CD4-positive, alpha-beta T cell treated with Interleukin-15 for 1 hour (primary cell): ENCODE results near the gene ZNF775.
"Not testable (repeated sequence)": the region's sequence is repeated elsewhere in the genome, so short reads cannot be mapped to it uniquely, and the experiment has no call there.

ENCODE experiments used
- DNase-seq: peaks from one replicate; pipeline ENCODE4 v3.0.0-alpha.2; 2020

The ZNF775 gene

GRCh38 chr7:150383710-150384397 is 4.7 kb downstream of the ZNF775 start:
- no peak for DNase-seq

DNA sequence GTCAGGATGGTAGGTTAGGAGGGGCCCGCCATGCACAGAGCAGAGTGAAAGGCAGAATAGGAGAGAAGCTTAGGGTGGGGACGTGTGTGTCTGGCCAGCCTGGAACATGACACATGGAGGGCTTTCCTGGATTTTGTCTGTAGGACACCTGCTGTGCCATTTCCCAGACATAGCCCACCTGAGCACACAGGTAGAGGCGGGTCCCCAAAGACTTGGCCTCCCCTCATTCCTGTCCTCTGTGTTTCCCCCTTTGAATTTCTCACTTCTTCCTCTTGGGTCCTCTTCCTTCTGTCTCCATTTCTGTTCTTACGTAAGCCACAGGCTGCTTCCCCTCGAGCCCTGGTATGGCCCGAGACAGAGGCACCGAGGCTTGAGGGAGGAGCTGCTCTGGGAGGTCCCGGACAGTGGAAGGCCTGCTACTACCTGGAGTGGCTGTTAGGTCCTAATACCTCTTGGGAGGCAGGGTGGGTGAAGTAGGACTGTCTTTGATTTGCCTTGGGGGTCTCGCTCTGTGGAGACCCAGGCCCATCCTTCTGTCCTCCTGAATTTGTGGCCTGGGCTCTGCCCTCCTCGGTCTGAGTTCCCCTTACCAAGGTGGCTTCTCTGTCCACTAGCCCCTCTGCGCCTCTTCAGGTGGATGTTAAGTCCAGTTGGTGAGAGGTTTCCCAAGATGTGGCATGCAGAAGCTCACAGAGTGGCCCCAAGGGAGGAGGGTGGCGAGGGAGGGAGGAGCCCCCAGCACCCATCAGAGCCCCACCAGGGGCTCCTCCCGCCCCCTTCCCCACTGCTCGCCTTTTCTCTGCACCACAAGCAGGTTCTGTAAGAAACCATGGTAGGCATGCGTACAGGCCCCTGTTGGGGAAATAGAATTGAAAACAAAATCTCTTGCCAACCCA is 5.5 kb downstream of the ZNF775 start:
- no peak for DNase-seq

- no peak for DNase-seq
Observed at GRCh38 chr7:150385302-150385723, 6.2 kb downstream of the ZNF775 start.

DNA sequence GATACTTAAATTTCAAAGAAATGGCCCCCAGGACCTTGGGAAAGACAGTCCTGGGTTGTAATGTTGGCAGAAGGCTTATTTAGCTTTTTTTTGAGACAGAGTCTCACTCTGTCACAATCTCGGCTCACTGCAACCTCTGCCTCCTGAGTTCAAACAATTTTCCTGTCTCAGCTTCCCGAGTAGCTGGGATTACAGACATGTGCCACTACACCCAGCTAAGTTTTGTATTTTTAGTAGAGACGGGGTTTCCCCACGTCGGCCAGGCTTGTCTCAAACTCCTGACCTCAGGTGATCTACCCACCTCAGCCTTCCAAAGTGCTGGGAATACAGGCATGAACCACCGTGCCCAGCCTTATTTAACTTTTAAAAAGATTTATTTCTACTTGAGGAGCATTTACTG is 6.8 kb downstream of the ZNF775 start:
- not testable (repeated sequence) for DNase-seq

GRCh38 chr7:150388306-150388705 is 9.2 kb downstream of the ZNF775 start:
- DNase-seq: no peak

DNA sequence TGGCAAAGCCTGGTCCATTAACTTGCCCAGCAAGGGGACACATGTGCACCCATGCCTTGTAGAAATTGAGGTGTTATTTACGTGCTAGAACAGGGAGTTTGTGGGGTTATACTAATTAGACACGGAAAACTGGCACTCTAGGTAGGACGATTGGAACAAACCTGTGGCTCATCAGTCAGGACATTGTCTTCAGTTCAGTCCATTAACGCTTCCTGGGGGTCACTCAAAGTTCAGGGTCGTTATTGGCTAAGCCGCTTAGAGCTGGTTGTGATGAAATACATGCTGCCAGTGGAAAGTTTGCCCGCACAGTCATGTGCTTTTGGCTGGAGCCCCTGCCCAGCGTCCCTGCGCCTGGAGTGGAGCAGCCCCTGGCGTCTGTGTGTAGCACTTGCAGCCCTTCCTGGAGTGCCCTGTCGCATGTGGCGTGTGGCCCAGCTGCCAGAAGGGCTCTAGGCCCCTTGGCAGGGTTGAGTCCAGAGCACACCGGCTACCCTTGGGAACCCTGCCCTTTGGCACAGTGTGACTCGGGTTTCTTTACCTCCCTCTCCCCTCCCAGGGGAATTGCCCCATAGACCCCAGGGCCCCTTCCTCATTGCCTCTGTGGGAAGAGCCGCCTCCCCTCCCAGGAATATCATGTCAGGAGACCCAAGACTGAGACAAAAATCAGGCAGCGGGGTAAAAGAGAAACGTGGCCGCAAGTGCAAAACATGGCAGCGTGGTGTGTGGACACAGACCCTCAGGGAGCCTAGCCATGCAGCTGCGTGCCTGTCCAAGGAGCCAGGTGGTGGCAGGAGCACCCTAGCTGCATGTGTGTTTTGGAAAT is 9.8 kb downstream of the ZNF775 start:
- DNase-seq: peak; percentile 48

DNA sequence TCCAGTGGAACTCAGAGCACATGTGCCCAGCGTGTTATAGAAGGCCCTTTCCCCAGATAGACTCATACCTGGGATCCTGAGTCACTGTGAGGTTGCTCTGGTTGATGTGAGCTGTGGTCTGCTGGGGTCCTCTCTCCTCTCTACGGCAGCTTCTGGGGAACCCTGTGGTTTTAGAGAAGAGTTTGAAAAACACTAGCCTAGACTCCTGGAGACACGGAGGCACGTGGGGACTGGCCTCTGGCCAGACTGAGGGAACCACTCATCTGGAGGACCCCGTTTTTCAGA is 10.3 kb downstream of the ZNF775 start:
- DNase-seq: no peak

- no peak for DNase-seq
Observed at GRCh38 chr7:150390205-150390604, 11.1 kb downstream of the ZNF775 start.

- DNase-seq: no peak
Observed at GRCh38 chr7:150393325-150393724, 14.2 kb downstream of the ZNF775 start.

DNA sequence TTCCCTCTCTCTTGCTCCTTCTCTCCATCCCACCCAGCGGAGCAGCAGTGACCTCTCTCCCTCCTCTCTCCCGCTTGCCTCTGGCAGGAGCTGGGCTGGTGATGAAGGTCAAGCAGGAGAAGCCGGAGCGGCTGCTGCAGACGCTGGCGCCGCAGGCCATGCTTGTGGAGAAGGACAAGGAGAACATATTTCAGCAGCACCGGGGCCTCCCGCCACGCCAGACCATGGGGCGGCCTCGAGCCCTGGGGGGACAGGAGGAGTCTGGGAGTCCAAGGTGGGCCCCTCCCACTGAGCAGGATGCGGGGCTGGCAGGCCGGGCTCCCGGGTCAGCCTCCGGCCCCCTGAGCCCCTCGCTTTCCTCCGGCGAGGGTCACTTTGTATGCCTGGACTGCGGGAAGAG is 17.3 kb downstream of the ZNF775 start:
- DNase-seq: no peak

- no peak for DNase-seq
Observed at GRCh38 chr7:150396851-150397260, 17.7 kb downstream of the ZNF775 start.

GRCh38 chr7:150397346-150398107 is 18.4 kb downstream of the ZNF775 start:
- DNase-seq: no peak

GRCh38 chr7:150398108-150398964 is 19.2 kb downstream of the ZNF775 start:
- no peak for DNase-seq

DNA sequence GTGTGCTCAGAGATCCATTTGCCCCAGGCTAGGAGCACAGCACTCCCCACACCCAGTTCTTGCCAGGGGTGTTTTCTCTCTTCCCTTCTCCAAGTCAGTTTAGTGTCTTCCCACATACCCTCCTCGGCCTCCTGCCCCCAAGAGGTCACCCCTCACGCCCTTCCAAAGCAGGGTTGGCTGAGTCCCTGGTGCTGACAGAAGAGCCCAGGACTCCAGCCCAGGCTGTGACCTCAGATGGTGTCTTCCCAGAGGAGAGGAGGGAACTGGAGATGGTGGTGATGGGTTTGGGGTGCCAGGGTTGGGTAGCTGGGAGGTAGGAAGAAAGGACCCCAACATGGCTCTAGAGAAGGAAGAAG is 19.8 kb downstream of the ZNF775 start:
- no peak for DNase-seq

- no peak for DNase-seq
Observed at GRCh38 chr7:150399421-150400007, 20.4 kb downstream of the ZNF775 start.

- no peak for DNase-seq
Observed at GRCh38 chr7:150400008-150400787, 21.1 kb downstream of the ZNF775 start.

DNA sequence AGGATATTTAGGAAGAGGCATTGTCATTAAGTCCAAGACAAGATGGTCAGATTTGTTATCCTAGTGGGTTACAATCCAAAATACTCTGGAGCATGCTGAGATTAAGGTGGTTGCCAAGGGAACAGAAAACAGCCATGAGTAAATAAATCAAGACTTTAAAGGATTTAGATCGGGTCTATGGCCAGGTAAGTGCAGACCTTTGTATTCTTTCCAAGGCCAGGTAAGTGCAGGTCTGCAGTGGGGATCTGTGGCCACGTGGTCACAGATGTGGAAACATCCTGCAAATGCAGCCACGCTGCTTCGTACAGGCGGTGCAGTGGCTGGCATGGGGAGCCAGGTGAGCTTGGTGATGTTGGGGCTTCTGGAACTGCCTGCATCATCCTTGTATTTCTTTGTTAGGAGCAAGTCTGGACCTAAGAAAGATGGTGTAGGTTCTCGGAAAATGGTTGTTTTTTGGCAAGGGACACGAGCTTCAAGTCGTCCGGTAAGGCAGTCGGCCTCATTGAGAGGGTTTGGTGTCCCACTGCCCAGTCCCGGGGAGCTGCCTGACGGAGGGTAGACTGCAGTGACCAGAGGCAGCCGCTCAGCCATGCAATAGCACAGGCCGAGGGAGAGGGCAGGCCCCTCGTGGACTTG is 21.8 kb downstream of the ZNF775 start:
- DNase-seq: no peak

DNA sequence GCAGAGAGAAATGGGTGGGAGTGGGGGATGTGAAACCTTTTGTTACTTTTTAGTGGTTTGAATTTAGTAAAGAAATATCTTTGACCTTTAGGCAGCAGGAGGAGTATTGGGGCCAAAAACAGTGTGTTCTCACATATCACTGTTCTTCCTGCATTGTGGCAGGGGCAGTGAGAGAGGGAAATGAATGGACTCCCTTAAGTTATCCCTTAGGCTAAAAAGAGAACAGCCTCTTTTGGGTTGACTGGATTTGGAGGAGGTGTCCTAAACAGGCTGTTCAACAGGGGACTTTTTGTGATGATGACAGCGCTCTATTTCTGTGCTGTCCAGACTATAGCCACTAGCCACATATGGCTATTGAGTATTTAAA is 22.3 kb downstream of the ZNF775 start:
- DNase-seq: no peak

GRCh38 chr7:150401861-150402631 is 22.9 kb downstream of the ZNF775 start:
- no peak for DNase-seq
